ENCODE measurements around the gene GRIK1.

DNA sequence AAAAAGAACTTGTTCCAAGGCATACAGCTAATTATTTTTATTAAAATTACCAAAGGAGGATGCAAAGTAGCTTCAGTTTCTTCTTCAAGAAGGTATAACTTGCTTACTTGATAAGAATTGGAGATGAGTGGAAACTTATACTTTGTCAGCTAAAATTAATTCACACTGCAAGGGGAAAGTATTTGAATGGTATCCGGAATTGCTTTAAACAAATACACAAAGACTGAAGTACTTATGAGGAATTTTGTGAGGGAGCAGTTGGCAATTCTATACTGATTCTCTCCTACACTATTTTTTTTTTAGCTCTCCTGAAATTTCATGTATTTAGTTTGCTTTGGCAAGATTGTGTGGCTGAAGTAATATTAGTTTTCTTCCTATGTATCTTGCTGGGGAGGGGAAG, 39.2 kb upstream of the GRIK1 start:
- TF ChIP-seq, protein P1, sequence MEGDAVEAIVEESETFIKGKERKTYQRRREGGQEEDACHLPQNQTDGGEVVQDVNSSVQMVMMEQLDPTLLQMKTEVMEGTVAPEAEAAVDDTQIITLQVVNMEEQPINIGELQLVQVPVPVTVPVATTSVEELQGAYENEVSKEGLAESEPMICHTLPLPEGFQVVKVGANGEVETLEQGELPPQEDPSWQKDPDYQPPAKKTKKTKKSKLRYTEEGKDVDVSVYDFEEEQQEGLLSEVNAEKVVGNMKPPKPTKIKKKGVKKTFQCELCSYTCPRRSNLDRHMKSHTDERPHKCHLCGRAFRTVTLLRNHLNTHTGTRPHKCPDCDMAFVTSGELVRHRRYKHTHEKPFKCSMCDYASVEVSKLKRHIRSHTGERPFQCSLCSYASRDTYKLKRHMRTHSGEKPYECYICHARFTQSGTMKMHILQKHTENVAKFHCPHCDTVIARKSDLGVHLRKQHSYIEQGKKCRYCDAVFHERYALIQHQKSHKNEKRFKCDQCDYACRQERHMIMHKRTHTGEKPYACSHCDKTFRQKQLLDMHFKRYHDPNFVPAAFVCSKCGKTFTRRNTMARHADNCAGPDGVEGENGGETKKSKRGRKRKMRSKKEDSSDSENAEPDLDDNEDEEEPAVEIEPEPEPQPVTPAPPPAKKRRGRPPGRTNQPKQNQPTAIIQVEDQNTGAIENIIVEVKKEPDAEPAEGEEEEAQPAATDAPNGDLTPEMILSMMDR (IDR thresholded peaks at IDR 0.05): no peak
- TF ChIP-seq POLR2A (IDR thresholded peaks at IDR 0.05): no peak
